Fibroblast of peridontal ligament (primary cell): ENCODE results near the gene PEX11G.
A peak's percentile ranks its signal among the peaks of the same experiment; 100 is the strongest.

Source experiments
- DNase-seq: peaks from one replicate; pipeline ENCODE4 v3.0.0-alpha.2; 2010; ENCODE audit errors: extremely low read depth

The PEX11G gene

DNA sequence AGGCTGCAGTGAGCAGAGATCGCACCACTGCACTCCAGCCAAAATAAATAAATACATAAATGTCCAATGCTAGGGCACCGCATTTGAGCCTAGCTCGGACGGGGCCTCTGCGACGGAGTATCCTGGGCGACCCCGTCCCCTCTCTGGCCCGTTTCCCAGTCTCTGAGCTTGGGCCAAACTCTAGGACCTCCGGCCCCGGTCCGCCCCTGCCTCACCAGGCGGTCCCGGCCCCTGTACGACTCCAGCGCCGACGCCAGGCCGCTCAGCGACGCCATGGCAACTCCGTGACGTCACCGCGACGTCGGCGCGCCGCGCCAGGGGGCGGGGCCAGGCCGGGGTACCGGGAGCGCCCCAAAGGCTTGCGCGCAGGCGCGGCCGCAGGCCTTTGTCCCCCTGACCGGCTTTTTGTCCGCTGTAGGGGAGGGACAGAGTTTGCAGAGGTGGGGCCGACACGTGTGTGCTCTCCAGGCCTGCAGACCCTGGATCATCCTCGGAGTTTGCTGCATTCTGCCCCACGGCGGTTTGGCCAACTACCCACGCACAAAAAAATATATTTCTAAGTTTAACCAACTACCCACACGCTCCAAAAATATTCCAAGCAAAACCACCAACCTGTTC is at the start of gene PEX11G:
TSS of gene PEX11G (minus strand) at position 300 of the 618 bp plus-strand sequence. CDS start at position 275, 25 bp downstream.
- DNase-seq = peak; percentile 82

GRCh38 chr19:7535998-7536695 is 47.3 kb upstream of the PEX11G start:
- DNase-seq = no peak

- DNase-seq = peak; percentile 90
Observed at GRCh38 chr19:7535047-7535997, 46.5 kb upstream of the PEX11G start, which contains the start of gene PNPLA6. TSS of gene PNPLA6 (plus strand) at chr19:7535717. CDS start at chr19:7535789, 72 bp downstream.

GRCh38 chr19:7534531-7535046 is 45.8 kb upstream of the PEX11G start:
- peak; percentile 82 for DNase-seq

DNA sequence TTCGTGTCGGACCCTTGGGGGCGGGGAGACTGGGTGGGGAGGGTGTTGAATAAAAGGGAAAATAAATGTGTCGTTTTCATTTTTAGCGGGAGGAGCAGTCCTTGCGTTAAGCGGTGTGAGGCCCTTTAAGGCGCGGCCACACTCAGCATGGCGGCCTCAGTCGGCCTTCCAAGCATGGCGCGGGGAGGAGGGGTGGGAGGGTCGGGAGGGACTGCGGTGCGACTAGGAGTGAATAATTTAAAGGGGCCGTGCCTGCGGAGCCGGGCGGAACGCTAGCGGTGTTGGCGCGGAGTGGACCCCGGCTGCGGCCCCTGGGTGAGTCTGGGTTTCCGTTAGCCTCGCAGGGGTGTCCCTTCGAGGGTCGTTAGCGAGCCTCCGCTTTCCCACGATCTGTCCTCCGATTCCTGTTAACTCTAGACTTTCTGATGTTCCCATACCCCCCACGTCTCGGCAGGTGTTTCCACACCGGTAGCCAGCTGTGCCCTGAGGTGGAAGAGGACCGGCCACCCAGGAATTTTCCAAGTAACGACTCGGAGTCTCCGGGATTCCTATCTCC is 45.2 kb upstream of the PEX11G start:
- peak; percentile 85 for DNase-seq

GRCh38 chr19:7533281-7533885 is 44.5 kb upstream of the PEX11G start:
- peak; percentile 42 for DNase-seq

DNA sequence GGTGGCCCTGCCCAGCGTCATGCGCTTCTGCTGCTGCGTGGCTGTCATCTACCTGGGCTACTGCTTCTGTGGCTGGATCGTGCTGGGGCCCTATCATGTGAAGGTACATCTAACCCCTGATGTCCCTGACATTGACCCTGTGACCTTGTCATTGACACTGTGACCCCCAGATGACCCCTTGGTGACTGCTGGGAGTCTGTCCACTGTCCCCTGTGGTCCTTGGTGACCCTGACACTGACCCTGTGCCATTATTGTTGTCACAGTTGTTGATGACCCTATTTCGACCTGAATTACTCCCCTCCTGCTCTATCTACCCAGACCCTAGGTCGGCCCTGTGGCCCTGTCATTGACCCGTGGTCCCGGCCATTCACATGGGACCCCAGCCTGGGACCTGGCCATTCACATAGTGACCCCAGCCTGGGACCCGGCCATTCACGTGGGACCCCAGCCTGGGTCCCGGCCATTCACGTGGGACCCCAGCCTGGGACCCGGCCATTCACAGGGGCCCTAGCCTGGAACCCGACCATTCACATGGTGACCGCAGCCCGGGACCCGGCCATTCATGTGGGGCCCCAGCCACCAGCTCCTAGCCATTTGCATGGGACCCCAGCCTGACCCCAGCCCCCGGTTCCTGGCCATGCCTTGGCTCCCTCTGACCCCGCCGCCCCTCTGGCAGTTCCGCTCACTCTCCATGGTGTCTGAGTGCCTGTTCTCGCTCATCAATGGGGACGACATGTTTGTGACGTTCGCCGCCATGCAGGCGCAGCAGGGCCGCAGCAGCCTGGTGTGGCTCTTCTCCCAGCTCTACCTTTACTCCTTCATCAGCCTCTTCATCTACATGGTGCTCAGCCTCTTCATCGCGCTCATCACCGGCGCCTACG is 41.0 kb upstream of the PEX11G start:
- DNase-seq = no peak

DNA sequence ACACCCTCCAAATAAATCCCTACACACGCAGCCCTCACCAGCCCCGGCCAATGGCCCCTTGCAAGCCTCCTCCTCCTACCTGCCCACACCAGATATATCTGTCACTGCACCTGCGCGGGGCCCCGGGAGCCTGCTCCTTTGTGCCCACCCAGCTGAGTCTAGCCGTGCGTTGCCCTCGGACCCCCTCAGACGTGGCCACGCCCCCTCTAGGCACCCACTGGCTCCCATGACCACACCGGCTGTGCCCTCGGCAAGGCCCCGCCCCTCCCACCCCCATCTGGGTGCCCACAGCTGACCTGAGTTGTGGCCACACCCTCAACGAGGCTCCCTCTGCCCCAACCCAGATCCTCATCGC is 40.4 kb upstream of the PEX11G start:
- DNase-seq = no peak

GRCh38 chr19:7528522-7529245 is 39.8 kb upstream of the PEX11G start:
- no peak for DNase-seq

DNA sequence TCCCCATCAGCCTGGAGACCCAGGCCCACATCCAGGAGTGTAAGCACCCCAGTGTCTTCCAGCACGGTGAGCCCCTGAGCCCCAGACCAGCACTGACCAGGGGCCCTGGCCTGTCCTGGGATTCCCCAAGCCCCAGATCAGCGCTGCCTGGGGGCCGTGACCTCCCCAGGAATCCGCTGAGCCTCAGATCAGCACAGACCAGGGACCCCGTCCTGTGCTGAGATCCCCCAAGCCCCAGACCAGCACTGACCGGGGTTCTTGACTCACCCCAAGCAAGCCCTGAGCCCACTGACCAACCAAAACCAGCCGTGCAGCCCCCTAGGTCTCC is 39.3 kb upstream of the PEX11G start:
- no peak for DNase-seq

- no peak for DNase-seq
Observed at GRCh38 chr19:7527516-7528191, 38.8 kb upstream of the PEX11G start.

DNA sequence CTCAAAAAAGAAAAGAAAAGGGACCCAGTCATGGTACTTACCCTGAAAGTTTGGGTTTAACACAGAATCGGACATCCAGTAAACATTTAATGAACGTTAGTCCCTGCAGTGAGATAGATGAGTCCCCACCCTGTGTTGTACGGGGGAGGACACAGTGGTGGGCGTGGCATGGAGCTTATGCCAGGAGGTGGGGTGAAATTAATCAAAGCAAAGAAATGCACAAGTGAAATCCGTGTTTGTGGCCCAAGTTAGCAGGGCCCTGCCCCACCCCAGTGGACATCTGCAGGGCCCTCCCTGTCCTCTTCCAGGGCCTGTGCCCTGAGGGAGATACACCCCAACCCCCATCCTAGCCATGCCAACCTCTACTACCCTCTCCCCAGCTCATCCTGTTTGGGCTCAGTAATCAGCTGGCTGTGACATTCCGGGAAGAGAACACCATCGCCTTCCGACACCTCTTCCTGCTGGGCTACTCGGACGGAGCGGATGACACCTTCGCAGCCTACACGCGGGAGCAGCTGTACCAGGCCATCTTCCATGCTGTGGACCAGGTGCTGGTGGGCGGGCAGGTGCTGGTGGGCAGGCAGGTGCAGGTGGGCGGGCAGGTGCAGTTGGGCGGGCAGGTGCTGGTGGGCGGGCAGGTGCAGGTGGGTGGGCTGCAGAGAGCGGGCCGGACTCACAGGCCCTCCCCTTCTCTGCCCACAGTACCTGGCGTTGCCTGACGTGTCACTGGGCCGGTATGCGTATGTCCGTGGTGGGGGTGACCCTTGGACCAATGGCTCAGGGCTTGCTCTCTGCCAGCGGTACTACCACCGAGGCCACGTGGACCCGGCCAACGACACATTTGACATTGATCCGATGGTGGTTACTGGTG is 37.5 kb upstream of the PEX11G start:
- no peak for DNase-seq

- no peak for DNase-seq
Observed at GRCh38 chr19:7524992-7525739, 36.3 kb upstream of the PEX11G start.

DNA sequence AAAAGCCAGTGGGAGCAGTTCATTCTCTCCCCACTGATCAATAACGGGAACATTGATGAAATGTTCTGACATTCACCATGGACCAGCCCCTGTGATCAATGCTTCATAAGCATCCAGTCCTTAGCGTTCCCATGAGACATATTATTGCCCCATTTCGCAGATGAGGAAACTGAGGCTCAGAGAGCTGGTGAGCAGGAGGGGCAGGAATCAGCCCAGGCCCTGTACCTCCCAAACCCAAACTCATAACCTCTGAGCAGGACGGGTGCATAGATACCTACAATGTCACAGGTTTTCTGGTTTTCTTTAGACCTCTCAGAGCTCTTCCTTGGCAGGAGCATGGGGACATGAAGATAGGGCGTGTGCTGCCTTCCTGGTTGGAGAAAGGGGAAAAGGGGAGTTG is 35.7 kb upstream of the PEX11G start:
- DNase-seq = no peak

DNA sequence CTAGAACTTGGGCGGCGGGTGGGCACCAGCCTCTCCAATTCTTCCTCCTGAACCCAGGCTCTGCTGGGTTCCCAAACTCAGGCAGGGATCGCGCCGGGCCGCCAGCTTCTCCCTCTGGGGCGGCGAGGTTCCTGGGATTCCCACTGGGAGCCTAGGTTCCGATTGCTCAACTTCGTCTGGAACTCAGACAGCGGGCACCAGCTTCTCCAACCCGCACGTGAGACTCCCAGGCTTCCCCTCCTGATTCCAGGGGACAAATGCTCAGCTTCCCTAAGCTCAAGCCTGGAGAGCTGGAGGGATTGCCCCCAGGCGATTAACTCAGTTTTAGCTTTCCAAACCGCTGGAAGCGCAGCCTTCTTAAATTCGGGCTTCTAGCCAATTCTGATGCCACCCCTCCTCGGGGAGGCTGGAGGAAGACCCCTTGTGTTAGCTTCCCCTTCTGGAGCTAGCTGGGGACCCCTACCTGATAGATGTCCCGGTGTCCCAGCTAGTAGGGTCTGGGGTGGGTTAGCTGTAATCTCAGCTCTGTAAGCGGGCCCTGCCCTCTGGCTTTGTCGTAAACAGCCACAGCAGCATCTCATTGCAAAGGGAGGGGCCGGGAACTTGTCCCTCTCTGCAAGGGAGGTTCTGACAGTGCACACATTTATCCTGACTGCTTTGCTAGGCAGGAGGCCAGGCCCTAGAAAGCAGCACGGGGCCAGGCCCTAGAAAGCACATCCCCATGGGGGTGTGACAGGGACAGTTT is 34.3 kb upstream of the PEX11G start:
- no peak for DNase-seq

- DNase-seq = peak; percentile 93
Observed at GRCh38 chr19:7522072-7522922, 33.5 kb upstream of the PEX11G start, which contains the start of gene MCOLN1. TSS of gene MCOLN1 (plus strand) at chr19:7522624. CDS start at chr19:7522751, 127 bp downstream.
